HG03103 (cell line): ENCODE results near the gene NF1.
"Not testable (repeated sequence)": the region's sequence is repeated elsewhere in the genome, so short reads cannot be mapped to it uniquely, and the experiment has no call there.

Source experiments
- ATAC-seq: cut with Tn5 transposase; IDR thresholded peaks from one replicate; pipeline ENCODE4 v1.9.1; 2021; ENCODE audit warnings: low read depth; ENCODE audit not compliant: unreplicated experiment

The NF1 gene

GRCh38 chr17:31378638-31379037 lies 283.9 kb downstream of the NF1 start:
- no peak for ATAC-seq

- no peak for ATAC-seq
These were observed 284.9 kb downstream of the NF1 start for GRCh38 chr17:31379597-31380205.

- no peak for ATAC-seq
These were observed 286.4 kb downstream of the NF1 start for GRCh38 chr17:31381165-31381668.

DNA sequence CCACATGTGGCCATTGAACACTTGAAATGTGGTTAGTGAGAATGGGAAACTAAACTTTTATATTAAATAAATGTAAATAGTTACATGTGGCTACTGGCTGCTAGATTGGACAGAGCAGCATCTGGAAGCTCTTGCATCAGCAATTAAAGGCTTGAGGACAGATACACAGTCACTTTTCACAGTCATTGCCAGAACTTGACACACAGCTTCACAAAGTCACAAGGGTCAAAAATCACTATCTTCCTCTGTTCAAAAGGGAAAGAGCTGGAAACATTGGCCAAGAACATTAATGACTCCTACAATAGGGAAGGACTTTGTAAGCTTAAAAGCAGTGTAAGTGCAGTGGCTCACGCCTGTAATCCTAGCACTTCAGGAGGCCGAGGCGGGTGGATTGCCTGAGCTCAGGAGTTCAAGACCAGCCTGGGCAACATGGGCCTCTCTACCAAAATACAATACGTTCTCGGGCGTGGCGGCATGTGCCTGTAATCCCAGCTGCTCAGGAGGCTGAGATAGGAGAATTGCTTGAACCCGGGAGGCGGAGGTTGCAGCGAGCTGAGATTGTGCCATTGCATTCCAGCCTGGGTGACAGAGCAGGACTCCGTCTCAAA lies 288.0 kb downstream of the NF1 start:
- ATAC-seq: not testable (repeated sequence)

DNA sequence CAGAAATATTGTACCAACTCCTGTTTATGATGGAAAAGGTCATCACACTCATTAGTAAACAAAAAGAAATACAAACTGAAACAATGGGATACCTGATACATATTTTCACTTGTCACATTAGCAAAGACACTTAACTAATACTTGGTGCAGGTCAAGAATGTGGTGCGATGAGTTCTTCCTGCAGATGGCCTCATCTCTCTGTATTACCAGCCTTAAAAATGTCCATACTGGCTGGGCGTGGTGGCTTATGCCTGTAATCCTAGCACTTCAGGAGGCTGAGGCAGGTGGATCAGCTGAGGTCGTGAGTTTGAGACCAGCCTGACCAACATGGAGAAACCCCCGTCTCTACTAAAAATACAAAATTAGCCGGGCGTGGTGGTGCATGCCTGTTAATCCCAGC lies 288.7 kb downstream of the NF1 start:
- not testable (repeated sequence) for ATAC-seq

- no peak for ATAC-seq
These were observed 290.9 kb downstream of the NF1 start for GRCh38 chr17:31385428-31386285.

- ATAC-seq: no peak
These were observed 291.8 kb downstream of the NF1 start for GRCh38 chr17:31386542-31387075.

DNA sequence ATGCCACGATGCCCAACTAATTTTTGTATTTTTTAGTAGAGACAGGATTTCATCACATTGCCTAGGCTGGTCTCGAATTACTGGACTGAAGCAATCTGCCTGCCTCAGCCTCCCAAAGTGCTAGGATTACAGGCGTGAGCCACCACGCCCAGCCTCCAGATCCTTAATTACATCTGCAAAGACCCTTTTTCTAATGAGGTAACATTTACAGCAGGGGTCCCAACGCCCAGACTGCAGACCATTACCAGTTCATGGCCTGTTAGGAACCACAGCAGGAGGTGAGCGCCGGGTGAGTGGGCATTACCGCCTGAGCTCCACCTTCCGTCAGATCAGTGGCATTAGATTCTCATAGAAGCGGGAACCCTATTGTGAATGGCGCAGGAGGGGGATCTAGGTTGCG lies 292.7 kb downstream of the NF1 start:
- no peak for ATAC-seq

DNA sequence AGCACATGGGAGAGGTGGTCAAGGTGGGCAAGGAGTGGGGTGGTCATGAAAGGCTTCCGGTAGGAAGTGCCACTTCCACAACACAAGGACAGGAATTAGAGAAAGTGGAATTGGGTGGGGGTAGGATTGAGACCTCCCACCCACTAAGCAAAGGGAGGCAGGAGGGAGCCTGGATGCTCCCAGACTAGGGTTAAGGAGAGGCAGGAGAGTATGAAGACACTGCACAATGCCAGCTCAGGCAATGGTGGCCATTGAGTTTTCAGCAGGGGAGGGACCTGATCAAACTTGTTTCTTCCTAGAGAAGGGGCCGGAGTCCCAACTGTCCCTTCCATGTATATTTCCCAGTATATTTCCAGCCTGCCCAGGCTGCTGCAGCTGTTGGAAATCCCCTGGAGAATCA lies 293.6 kb downstream of the NF1 start:
- ATAC-seq: no peak

DNA sequence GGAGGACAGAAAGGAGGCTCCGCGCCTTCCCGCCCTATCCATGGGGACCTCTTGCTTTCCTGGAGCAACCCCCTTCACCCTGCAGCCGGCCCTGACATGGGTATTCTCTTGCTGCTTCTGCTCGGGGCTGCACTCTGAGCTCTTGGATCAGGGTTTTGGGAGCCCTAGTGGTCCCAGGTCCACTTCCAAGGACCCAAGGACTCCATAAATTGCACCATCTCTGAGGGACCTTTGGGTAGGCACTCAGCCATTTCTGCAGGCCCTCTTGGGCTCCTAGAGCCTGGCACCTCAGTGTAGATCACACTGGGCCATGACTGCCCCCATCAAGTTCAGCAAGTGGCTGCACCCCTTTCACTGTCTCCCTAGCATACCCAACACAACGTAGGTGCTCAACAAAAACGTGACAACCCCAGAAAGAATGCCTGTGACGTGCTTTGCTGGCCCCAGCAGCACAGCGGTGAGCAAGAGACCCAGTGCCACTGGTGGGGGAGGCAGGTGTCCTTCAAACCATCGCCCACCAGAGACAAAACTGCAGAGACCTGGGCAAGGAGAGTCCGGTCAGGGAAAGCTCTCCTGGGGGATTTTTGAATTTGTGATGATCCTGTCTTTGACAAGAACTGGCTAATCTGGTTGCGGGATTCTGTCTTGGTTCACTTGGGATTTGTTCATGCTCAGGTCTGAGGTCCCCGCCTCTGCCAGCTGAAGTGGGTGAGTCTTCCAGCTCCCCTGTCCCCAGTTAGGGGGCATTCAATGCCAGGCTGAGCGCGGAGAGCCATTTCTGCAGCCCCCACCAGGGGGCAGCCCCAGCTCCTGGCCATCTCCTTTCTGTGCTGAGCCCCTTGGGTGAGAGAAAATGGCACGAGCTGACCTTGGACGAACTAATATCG lies 294.2 kb downstream of the NF1 start:
- no peak for ATAC-seq

- no peak for ATAC-seq
These were observed 295.0 kb downstream of the NF1 start for GRCh38 chr17:31389657-31390381.

DNA sequence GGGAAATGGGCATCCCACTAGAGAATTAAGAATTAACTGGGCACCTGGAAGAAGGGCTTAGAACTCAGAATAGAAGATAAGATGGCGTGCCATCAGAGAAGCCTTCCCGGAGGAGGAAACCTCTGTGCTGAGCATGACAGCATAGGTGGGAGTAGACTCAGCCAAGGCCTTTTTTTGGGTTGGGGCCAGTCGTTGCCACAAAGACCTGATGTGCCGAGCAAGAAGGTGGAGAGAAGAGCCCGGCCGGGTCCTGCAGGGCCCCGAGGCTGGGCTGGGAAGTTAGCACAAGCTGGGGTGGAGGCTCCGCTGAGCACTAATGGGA lies 295.6 kb downstream of the NF1 start:
- no peak for ATAC-seq

DNA sequence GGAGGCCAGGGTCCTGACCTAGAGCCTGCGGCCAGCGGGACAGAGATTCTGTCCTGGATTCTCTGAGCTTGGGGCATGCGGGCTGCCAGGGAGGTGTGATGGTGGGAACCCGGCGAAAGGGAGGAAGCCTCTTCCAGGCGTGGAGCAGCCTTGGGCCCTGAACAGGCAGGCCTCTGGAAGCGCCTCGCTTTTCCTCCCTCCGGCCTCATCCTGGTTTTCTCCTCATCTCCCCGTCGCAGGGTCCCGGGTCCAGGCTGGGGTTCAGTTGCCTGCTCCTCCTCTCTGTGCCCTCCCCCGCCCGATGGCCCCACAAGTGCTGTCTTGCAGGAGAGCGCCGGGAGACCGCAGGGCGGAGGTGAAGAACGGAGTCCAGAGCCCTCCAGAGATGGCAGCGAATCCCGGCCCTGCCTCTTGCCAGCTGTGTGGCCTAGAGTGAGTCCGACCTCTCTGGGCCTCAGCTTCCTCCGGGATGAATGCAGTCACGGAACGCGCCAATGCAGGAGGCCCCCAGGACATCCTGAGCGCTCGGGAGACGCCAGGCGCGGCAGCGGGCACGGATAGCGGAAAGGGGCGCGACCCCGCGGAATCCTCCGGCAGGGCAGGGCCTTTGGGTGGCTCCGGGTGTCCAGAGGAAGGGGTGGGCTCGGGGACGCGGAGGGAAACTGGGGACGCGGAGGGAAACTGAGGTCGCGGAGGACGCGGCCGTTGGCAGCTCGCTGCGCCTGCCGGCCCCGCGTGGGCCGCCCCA lies 296.1 kb downstream of the NF1 start:
- ATAC-seq: no peak

GRCh38 chr17:31391496-31391949 lies 296.7 kb downstream of the NF1 start, which contains the start of gene RAB11FIP4:
TSS of gene RAB11FIP4 (plus strand) at chr17:31391675. CDS start at chr17:31391853, 178 bp downstream.
- no peak for ATAC-seq

- no peak for ATAC-seq
These were observed 297.5 kb downstream of the NF1 start for GRCh38 chr17:31392002-31392855.

- ATAC-seq: no peak
These were observed 298.3 kb downstream of the NF1 start for GRCh38 chr17:31392856-31393748.

GRCh38 chr17:31393749-31394146 lies 299.0 kb downstream of the NF1 start:
- ATAC-seq: no peak
